Measurements from ENCODE around the gene SDF4.

- TF ChIP-seq LEF1 (IDR thresholded peaks at IDR 0.05; ENCODE audit: borderline replicate concordance), result no peak
- TF ChIP-seq BHLHE40 (IDR thresholded peaks at IDR 0.05; ENCODE audit: borderline replicate concordance), result no peak
- no peak for TF ChIP-seq FOXA1 (IDR thresholded peaks at IDR 0.05)
- TF ChIP-seq FOXM1 (IDR thresholded peaks at IDR 0.05; ENCODE audit: borderline replicate concordance), result no peak
- no peak for TF ChIP-seq SP1 (IDR thresholded peaks at IDR 0.05)
- no peak for TF ChIP-seq NFRKB (IDR thresholded peaks at IDR 0.05)
- TF ChIP-seq CTBP1 (IDR thresholded peaks at IDR 0.05; ENCODE audit: borderline replicate concordance), result no peak
- no peak for TF ChIP-seq ARNT (IDR thresholded peaks at IDR 0.05)
- TF ChIP-seq PKNOX1 (IDR thresholded peaks at IDR 0.05), result no peak
- TF ChIP-seq SUZ12 (IDR thresholded peaks at IDR 0.05), result no peak
- TF ChIP-seq FOXK2 (IDR thresholded peaks at IDR 0.05), result no peak
- TF ChIP-seq L3MBTL2 (conservative IDR thresholded peaks at IDR 0.05), result no peak
- no peak for TF ChIP-seq ZNF384 (IDR thresholded peaks at IDR 0.05)
- no peak for TF ChIP-seq TARDBP (IDR thresholded peaks at IDR 0.05)
These were observed 14.2 kb upstream of the SDF4 start for GRCh38 chr1:1245817-1246576.
